ENCODE results near the gene HOXA2.

Gene HOXA2

GRCh38 chr7:27071622-27072390 lies 30.7 kb downstream of the HOXA2 start:
- DNase-seq, result no peak

- no peak for DNase-seq
These were observed 34.2 kb downstream of the HOXA2 start for GRCh38 chr7:27068259-27068658.

GRCh38 chr7:27066148-27066547 lies 36.3 kb downstream of the HOXA2 start:
- no peak for DNase-seq

GRCh38 chr7:27065709-27066108 lies 36.8 kb downstream of the HOXA2 start:
- no peak for DNase-seq

GRCh38 chr7:27064661-27065060 lies 37.8 kb downstream of the HOXA2 start:
- no peak for DNase-seq

GRCh38 chr7:27064159-27064558 lies 38.3 kb downstream of the HOXA2 start:
- DNase-seq, result no peak

GRCh38 chr7:27062946-27063345 lies 39.5 kb downstream of the HOXA2 start:
- DNase-seq, result no peak

- no peak for DNase-seq
These were observed 49.3 kb downstream of the HOXA2 start for GRCh38 chr7:27053153-27053552.

- DNase-seq, result no peak
These were observed 51.0 kb downstream of the HOXA2 start for GRCh38 chr7:27051451-27051850.

Data from CD4-positive, alpha-beta T cell treated with Interleukin-10 for 1 hour (primary cell).